Panc1 (cell line): ENCODE data around the gene HHLA2. TPM values are rescaled to one million over a fixed set of nuclear protein-coding genes. Genes with fewer than 3 reads are reported as not detected.
"Not testable (repeated sequence)": the region's sequence is repeated elsewhere in the genome, so short reads cannot be mapped to it uniquely, and the experiment has no call there.

Experiments
- ATAC-seq: fragments of 200-7000 bp; cut with Tn5 transposase; 2 replicates; pipeline ENCODE4 v1.9.1; 2020; ENCODE audit warnings: mild to moderate bottlenecking, moderate library complexity
- BruUV-seq: library from RNA; stranded (reverse); fragments of 400-500 nt; replicated peaks from 2 replicates; lab custom pipeline; 2021; lab: Mats Ljungman, UMichigan
- CTCF ChIA-PET: fragments of 300-600 bp; sonication (Branson Sonifier 250); formaldehyde crosslinking; loops from one replicate; lab custom pipeline; 2022; ENCODE audit warnings: antibody characterized with exemption; lab: Charles Lee
- POLR2A ChIA-PET: fragments of 300-600 bp; sonication (Branson Sonifier 250); formaldehyde crosslinking; loops from one replicate; lab custom pipeline; 2022; ENCODE audit warnings: antibody characterized with exemption; lab: Charles Lee
- DNase-seq: peaks from one replicate; pipeline ENCODE4 v3.0.0-alpha.2; 2010; ENCODE audit warnings: low read depth, low spot score
- H3K27ac ChIP-seq: 2 replicates; pipeline ENCODE4 v1.5.1; 2011; ENCODE audit warnings: mild to moderate bottlenecking, low read length, inconsistent platforms
- H3K27me3 ChIP-seq: fragments of 200-500 bp; sonication (Bioruptor generic); 2 replicates; pipeline ENCODE4 v1.6.0; 2014; ENCODE audit warnings: low read length, inconsistent platforms; ENCODE audit not compliant: control insufficient read depth, insufficient read depth
- H3K36me3 ChIP-seq: fragments of 200-500 bp; sonication (Bioruptor generic); 2 replicates; pipeline ENCODE4 v1.5.1; 2014; ENCODE audit warnings: inconsistent platforms, mild to moderate bottlenecking, low read length, moderate library complexity; ENCODE audit not compliant: control insufficient read depth, insufficient read depth
- H3K4me1 ChIP-seq: 2 replicates; pipeline ENCODE4 v1.5.1; 2011; ENCODE audit warnings: inconsistent platforms, mild to moderate bottlenecking, low read length, moderate library complexity; ENCODE audit not compliant: control insufficient read depth, insufficient read depth
- H3K4me3 ChIP-seq, 2 experiments: 2 replicates each; pipeline ENCODE4 v1.5.1; 2011 to 2012; ENCODE audit warnings: low read depth in 2 of 2, low read length in 2 of 2, mild to moderate bottlenecking in 2 of 2, inconsistent platforms in 1 of 2, moderate library complexity in 1 of 2
- H3K9me3 ChIP-seq: fragments of 200-500 bp; sonication (Bioruptor generic); 2 replicates; pipeline ENCODE4 v1.5.1; 2014; ENCODE audit warnings: low read depth, mild to moderate bottlenecking, inconsistent platforms, low read length, moderate library complexity; ENCODE audit not compliant: control insufficient read depth, insufficient read depth
- CTCF ChIP-seq: fragments of 450-650 bp; IDR thresholded peaks from 2 replicates; pipeline ENCODE4 v1.5.1; 2017; ENCODE audit warnings: mild to moderate bottlenecking
- POLR2AphosphoS5 ChIP-seq: IDR thresholded peaks from 2 replicates; pipeline ENCODE4 v1.6.1; 2012; ENCODE audit warnings: mild to moderate bottlenecking, low read depth, low read length, moderate library complexity
- REST ChIP-seq, 2 experiments: IDR thresholded peaks; 2 replicates each; pipeline ENCODE4 v1.6.1; 2011 to 2012; ENCODE audit warnings: low read depth in 2 of 2, control low read depth in 1 of 2, low read length in 1 of 2, mild to moderate bottlenecking in 1 of 2, moderate library complexity in 1 of 2; ENCODE audit not compliant: insufficient read depth in 1 of 2
- SIN3A ChIP-seq: IDR thresholded peaks from 2 replicates; pipeline ENCODE4 v1.6.1; 2012; ENCODE audit warnings: low read depth, mild to moderate bottlenecking, low read length, moderate library complexity, borderline replicate concordance; ENCODE audit not compliant: insufficient read depth
- TCF7L2 ChIP-seq: IDR thresholded peaks from 2 replicates; pipeline ENCODE4 v1.6.1; 2011; ENCODE audit warnings: mild to moderate bottlenecking, low read depth, low read length, inconsistent platforms
- in situ Hi-C: cut with HindIII; loops from 2 replicates; pipeline ENCODE4 v1.10.0; 2016; ENCODE audit warnings: low sequenced_read_pairs, low pct_unique_long_range_greater_than_20kb
- intact Hi-C: fragments of 100-400 bp; cut with micrococcal nuclease; formaldehyde crosslinking; loops from one replicate; pipeline ENCODE4 v1.10.0; 2022; ENCODE audit not compliant: unreplicated experiment
- total RNA-seq: library from RNA; stranded (reverse); gene quantifications from one replicate; pipeline ENCODE4 v1.2.1, GENCODE V29; 2021; ENCODE audit not compliant: unreplicated experiment

HHLA2 gene
- total RNA-seq, 1 experiment from 2014 or later, result not detected

GRCh38 chr3:108255131-108255530, 41.2 kb upstream of the HHLA2 start:
- CTCF ChIA-PET, result no interaction called here
- Histone ChIP-seq H3K27me3 (no peaks in the 10 kb centered on the region), H3K9me3 (no peaks in the 10 kb centered on the region), H3K27ac (no peak overlapping the region), H3K4me3 (no peak overlapping the region), H3K4me1 (no peaks in the 10 kb centered on the region), H3K36me3 (no peaks in the 10 kb centered on the region)
- intact Hi-C loops, result no loop called here
- in situ Hi-C loops, result no loop called here
- no peak for TF ChIP-seq REST (IDR thresholded peaks at IDR 0.05; ENCODE audit: insufficient read depth in 1 of 2, low read depth in 2 of 2, low read length in 1 of 2)
- TF ChIP-seq CTCF, result no peak
- no peak for TF ChIP-seq SIN3A
- no peak for TF ChIP-seq POLR2AphosphoS5
- TF ChIP-seq TCF7L2, result no peak
- no TSS peak for BruUV-seq
- ATAC-seq (no peak), DNase-seq (no peak)
- POLR2A ChIA-PET, result interaction anchor here (0.7 kb wide), 1 partner anchor 275 kb away, joined by 9 read pairs; no protein-coding TSS in a partner anchor

GRCh38 chr3:108264534-108265298, 31.6 kb upstream of the HHLA2 start:
- H3K27ac ChIP-seq, H3K9me3 ChIP-seq, H3K4me3 ChIP-seq, H3K27me3 ChIP-seq, DNase-seq, BruUV-seq, ATAC-seq, H3K36me3 ChIP-seq, POLR2A ChIA-PET, in situ Hi-C loops, intact Hi-C loops, CTCF ChIA-PET, H3K4me1 ChIP-seq: not testable (repeated sequence)

- BruUV-seq, DNase-seq, H3K36me3 ChIP-seq, H3K27me3 ChIP-seq, intact Hi-C loops, H3K4me1 ChIP-seq, POLR2A ChIA-PET, H3K9me3 ChIP-seq, in situ Hi-C loops, H3K4me3 ChIP-seq, CTCF ChIA-PET, ATAC-seq, H3K27ac ChIP-seq: not testable (repeated sequence)
Measured at GRCh38 chr3:108268235-108268634, 28.1 kb upstream of the HHLA2 start.
